GM19395 (cell line): ENCODE measurements around the gene AUTS2.

Experiments used
- ATAC-seq: cut with Tn5 transposase; IDR thresholded peaks from one replicate; pipeline ENCODE4 v1.9.1; 2021; ENCODE audit warnings: mild to moderate bottlenecking, moderate library complexity; ENCODE audit not compliant: unreplicated experiment

Gene AUTS2

DNA sequence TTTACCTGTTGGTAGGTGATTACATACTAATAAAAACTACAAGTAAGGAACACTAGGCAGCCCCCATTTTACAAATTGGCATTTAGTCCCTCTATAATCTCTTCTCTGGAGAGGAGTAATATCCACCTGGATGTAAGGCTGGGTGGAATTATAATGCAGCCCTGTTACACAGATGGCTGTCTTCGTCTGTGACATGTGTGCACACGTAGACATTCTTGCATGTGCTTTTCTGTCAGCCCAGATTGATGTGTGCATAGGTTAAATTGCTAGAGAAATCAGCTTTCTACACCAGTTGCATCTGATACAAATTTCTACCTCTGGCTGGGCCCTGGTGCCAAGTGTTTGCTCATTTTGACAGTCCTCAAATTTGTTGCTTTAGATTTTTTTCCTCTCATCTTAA, 715.9 kb downstream of the AUTS2 start:
- no peak for ATAC-seq

DNA sequence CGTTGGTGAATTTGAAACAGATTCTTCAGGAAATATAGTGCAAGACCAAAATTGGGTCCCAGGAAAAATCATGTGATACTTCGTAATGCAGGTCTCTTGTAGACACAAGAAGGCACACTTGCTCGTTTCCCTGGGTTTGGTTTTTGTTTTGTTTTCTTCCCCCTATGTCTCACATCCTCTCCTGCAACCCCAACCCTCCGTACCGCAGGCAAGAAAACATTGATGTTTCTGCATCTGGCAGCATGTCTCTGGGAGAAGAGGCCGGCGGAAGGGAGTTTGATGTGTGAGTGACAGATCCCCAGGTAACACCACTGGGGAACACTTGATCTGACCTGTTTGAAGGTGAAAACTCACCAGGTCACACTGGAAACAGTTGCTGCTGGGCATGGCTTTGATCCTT, 718.5 kb downstream of the AUTS2 start:
- ATAC-seq = no peak

DNA sequence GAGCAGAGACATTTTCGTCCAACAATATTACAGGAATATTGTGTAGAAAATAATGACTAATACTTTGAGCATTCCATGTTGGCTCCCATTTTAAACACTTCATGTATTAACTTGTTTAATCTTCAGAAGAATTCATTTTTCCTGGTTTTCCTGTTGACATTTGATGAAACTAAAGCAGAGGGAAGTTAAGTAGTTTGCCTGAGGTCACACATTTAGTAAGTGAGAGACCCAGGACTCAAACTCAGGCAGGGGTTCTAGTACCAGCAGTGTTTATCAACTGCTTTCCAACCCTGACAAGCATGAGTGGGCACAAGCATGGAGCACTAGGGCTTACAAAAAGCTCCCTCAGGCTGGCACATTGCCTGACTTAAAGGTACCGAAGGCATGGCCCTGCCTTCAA, 719.1 kb downstream of the AUTS2 start:
- no peak for ATAC-seq

DNA sequence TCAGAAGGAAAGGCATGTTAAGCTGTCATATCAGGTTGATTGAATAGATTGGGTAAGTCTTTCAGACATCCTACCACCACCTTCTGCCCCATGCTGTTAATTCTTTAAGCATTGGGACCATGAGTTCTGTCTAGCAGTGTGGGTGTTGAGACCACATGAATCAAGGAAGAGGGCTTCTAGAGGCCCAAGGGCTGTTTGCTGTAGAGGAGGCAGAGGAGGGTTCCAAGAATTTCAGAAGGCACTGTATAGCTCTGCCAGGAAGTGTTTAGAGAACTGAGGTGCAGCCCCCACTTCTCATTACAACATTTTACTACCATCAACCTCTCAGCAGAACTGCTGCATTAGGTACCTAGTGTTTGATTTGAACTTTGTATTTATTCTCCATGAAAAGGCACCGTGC, 720.2 kb downstream of the AUTS2 start:
- no peak for ATAC-seq

DNA sequence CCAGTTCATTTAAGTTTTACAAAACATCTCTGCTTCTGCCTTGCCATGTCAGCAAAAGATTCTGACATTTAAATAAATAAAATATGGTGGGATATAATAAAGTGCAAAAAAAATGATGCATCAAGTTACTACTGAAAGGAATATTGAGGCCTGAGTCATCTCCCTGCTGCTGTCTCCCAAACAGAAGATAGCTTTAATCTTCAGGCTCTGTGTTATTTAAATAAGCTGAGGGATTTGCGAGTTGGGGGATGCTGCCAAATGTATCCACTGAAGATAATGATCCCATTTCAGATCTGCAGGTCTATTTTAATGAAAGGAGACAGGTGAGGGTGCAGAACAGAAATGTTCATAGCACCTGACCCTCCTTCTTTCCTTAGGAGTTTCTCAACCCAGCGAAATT, 720.8 kb downstream of the AUTS2 start:
- ATAC-seq = no peak

DNA sequence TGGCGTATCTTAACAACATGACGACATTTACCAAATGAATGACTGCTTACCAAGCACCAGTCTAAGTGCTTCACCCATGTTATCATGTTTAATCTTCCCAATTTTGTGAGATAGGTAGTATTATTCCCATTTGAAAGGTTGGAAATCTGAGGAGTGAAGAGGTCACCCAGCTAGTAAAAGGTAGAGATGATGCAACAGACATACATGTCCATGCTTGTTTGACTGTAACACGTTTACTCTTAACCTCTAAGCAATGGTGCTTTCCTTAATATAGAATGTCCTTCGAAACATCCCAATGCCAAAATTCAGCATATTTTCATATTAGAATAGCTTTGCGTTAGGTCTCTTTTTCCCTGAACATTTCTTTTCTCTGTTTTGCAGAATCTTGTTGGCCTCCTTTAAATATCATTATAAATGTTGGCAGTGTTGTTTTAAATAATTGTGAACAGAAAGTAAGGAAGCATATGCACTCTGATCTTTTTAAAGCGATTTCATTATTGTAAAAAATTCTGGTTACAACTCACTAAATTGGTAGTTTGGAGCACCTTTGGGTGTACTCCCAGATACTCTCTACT, 722.8 kb downstream of the AUTS2 start:
- ATAC-seq = no peak

DNA sequence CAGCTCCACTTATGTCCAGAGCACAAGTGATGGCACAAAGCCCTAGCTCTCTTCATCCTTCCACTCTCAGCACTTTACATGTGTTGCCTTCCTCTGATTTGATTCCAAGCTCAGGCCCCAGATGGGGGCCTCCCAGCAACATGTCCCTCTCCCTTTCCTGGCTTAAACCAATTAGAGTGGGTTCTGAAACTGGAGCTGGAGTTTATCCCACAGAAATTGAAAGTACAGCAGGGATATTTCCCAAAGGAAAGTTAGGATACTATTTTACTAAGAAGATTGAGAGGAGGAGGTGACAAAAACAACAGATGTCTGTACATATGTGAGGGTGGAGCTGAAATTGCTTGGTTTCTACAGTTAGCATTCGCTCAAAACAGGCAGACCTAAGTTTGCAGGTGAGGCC, 724.6 kb downstream of the AUTS2 start:
- no peak for ATAC-seq

DNA sequence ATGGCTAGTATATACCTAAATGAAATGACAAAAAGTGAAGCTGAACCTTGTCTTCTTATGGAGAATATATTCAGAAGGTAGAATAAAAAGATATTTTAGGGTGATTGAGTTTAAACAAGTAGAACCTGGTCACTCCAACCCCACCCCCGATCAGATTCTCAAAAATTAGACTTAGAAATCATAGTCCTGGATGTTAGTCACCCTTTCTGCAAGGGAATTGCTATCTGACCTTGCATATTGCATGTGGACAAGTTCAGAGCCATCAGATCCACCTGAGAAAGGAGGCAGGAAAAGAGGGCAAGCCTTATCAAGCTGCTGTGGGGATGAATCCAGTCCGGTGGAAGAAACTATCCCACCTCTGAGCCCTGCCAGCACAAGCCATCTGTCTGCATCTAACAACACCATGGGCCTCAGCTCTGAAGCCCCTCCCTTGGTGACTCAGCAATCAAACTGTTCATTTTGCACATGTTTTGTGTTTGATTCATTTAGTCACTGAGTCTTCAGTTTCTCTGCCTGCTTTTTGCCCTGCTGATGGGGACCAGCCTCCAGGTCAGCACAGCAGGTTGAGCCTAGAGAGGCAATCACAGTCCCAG, 727.3 kb downstream of the AUTS2 start:
- no peak for ATAC-seq

DNA sequence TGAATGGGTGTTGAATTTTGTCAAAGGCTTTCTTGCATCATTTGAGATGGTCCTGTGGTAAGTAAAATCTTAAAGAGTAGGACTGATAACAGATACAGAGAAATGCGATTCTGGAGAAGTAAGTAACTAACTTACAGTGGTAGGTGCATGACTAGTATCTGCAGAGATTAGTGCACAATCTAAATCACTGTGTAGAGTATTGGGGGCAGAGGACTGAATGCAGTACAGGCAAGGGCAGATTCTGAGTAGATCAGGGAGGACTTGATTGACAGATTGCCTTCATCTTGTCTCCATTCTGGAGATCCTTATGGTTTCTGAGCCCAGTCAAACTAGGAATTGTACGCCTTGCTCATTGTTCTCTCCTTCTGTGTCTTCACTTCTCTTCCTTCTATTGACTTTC, 736.0 kb downstream of the AUTS2 start:
- no peak for ATAC-seq

DNA sequence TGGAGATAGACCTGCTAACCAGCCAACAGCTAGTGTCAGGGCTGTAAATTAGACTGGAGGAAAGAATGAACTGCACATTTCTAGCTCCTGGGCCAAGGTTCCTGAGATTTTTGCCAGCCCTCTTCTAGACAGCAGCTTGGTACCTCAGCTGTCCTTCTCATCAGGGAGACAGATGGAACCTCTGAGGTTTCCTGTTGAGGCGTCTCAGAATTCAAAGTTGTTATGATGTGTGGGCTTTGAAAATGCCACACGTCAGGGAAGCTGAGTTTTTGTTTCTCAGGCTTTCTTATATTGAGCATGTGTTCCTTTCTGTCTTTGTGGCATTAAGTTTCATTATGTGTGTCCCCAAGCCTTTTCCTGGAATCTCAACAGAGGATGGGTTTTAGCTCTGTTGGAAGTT, 736.6 kb downstream of the AUTS2 start:
- ATAC-seq = no peak

DNA sequence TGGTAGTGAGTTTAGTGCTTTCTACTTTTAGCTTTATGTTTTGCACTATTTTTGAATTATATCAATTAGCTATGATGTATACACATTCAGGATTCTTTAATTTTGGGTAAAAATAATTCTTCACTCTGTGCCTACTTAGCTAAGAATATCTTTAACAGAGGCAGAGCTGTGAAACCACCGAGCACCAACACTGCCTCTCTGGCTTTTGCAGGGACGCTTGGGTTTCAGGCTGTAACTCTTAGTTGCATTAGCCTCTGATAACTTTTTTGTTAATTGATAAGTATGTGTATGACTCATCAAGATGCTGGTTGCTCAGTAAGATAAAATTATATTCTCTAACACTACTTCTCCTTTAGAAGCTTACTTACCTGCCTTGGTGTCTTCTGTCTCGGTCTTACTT, 738.3 kb downstream of the AUTS2 start:
- no peak for ATAC-seq

DNA sequence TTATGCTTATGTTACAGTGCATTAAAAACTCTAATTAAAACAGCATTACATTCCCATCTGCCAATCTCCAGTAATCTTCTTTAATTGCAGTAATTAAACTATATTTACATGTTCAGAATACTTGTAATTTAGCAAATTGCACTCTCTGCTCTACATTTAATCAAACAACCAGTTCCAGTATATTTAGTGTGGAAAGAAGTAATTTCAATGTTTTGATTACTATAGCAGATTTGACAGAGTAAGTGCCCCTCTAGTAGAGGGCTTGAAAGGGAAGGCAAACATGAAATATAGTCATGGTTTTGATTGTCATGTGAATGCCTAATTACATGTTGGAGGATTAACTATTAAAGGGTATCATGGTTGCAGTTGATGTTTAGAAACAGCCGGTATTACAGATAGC, 739.7 kb downstream of the AUTS2 start:
- no peak for ATAC-seq

DNA sequence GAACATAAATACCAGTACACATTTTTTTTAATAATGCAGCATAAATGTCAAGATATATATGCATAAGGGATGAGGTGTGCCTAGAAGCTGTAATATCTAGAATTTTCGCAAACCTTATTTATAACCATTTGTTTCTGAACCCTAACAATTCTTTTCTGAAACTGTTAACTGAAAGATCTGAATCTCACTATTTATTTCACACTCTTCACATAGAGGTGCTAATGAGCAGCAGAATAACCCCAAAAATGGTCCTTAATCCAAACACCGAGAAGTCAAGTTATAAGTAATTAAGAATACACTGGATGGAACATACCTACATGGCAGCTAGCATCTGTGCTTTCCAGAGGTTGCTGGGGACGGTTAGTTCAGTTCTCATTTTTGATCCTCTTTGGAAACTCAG, 742.0 kb downstream of the AUTS2 start:
- no peak for ATAC-seq

DNA sequence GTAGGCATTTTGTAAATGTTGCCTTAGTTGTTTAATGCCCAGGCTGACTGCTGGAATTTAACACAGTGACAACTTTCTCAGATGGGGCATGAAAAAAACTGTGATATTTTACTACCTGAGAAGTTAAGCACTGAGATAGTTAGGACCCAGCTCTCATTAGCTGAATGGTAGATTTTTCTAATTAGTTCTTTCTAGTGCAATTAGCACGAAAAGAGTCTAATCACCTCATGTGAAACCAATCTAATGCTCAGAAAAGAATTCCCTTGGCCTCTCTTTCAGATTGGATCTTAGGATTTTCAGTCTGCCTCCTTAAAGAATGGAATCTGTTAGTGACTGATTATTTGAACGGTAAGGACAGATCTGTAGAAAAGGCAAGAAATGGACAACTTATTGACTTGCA, 743.2 kb downstream of the AUTS2 start:
- ATAC-seq = no peak

DNA sequence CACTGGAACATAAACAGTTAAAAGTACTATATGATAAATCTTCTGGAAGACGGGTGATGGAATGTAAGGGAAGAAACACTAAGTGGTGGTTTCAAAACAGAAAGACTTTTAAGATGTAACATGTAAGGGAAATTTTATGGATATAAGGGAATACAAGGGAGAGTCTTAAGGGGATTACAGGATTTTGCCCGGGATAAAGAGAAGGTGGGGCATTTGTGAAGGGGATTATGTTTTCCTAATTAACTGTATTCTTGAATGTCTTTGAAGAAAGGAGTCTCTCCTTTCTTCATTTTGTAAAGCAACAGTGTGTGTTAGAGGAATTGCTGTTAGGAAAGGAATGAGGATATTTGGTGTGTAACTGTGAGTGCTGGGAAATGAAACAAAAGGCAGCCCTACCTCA, 745.2 kb downstream of the AUTS2 start:
- no peak for ATAC-seq

DNA sequence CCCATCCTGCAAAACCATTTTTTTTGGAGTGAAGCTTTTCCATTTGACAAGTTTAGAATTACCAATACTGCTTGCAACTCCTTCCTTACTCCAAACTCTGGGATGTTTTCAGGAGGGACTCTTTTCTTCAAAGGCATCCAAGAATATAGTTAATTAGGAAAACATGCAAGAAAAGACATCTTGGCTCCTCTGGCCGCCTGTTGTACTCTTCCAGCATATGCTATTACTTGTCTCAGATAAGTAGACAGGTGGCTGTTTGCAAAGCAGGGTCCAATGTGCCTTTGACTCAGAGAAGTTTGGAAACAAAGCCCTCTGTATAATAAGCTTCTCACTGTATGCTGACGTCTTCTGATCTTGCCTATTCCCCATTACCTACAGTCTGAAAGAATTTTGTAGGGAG, 746.5 kb downstream of the AUTS2 start:
- no peak for ATAC-seq

DNA sequence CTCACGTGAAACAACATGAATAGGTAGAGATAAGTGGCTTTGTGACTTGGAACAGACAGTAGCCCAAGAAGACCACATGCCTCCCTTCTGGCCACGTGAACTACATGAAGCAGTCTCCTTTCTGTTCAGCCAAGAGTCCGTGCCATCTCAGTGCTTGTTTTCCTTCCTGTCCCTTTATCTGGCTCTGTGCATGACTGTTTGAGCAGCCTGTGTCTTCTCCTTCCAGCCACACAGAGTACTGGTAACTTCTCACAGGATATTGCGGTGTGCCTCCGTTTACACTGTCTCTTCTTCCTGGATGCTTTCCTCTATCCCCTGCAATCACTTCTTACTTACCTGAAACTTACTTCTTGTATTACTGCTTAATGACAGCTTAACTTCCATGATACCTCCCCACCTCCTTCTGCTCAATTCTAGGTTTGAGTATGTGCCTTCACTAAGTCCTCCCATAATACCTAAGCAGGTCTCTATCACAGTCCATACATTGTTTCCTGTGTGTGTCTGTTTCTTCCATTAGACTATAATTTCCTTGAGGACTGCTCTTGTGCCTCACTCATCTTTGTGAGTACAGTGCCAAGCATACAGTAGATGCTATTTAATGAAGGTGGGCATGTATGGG, 748.7 kb downstream of the AUTS2 start:
- no peak for ATAC-seq

DNA sequence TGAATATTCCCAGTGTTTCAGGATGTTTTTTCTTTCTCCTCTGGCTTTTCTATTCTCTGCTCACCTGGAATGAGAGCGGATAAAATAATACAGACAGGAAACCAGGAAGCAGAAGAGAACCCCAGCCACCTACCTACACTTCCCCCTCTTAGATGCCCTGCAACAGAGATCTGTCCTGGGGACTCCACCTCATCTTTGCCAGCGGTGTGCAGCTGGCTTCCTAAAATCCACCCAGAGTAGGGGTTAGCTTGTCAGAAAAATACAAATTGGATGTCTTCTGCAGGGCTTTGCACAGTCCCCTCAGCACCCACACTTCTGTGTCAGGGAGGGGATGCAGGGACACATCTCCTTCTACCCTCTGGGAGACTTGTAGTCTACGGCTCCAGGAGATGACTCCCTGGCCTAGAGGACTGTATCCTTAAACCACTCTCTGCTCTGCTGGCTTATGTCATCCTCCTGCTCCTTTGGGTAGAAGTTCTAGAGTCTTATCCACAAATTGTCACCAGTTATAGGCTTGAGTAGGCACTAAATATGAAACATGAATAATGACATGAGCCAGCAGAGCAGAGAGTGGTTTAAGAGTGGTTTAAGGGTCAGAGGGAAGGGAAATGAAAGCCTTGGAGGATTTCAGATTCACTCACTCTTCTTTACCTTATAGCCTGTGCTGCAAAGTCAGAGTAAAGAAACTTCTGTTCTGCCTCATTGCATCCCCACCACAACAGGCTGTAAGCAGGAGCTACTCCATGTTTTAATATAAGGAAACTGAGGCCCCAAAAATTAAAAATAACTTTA, 749.4 kb downstream of the AUTS2 start:
- peak; percentile 97 for ATAC-seq

DNA sequence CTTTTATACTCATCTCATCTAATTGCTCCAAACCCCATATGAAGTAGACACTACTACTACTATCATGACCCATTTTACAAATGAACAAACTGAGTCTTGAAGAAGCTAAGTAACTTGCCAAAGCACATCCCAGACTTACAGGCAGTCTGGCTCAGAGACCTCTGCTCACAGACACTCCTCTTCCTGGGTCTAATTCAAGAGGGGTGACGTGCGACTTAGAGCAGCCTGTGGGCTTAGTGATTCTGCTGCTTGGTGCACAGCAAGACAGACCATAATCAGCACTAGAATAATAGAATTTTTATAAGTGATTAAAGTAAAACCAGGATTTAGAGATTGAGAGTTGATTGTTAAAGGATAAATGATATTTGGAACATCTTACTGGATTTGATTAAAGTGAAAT, 750.8 kb downstream of the AUTS2 start:
- no peak for ATAC-seq

DNA sequence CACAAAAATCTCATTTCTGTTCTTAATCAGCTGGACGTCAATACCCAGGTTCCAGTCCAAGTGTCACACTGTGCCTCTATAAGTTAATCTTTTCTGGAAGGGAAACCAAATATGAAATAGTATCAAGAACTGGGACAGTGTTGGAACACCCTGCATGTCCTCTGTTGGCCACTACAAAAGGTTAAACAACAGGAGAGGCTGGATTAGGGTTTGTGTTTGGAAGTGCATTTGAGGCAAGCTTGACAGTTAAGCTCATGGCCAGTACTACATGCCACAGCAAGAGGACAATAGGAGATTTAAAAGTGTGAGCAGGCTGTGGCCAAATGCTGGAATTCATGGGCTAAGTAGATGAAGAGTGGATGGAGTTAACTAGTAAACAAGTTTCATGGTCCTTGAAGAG, 751.5 kb downstream of the AUTS2 start:
- no peak for ATAC-seq

DNA sequence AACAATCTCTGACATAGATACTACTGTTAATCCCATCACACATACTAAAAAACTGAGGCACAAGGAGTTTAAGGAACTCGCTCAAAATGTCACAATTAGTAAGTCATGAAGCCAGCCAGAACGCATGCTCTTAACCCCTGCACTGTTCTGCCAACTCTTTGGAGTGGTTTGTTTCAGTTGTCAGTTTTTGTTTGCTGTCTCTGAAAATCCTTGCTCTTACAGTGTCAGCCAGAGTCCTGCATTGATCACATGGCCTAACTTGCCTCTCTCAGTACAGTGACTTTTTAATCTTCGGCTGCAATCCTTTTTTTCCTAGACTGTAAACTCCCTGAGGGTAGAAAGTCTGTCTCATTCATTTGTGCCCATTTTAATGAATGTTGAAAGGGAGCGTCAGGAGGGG, 753.8 kb downstream of the AUTS2 start:
- ATAC-seq = no peak

DNA sequence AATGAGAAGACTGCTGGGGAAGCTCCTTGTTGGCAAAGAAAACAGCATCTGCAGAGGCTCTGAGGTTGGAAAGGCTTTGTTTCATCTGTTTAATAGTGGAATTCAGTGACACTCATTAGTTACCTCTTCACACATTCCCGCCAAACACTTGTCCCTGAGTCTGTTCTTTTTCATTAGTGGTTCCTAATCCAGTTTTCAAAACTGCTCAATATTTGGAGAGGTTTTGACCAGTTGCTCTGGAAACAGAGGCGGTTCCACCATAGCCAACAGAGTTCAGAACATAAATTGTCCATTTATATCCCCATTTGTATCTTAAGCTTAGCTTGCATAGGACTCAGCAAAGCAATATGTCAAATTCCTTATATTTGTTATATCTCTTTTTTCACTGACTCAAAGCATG, 754.6 kb downstream of the AUTS2 start:
- ATAC-seq = no peak
